Stimulated activated CD4-positive, alpha-beta T cell treated with anti-CD3 and anti-CD28 coated beads, TNF-alpha, amount 100 ng/mL, for 1 hour (primary cell): ENCODE data around the gene RNASE4.
"Not testable (repeated sequence)": the region's sequence is repeated elsewhere in the genome, so short reads cannot be mapped to it uniquely, and the experiment has no call there.

Source experiments
- DNase-seq, 3 donors: peaks; one replicate each; pipeline ENCODE4 v3.0.0-alpha.2; 2020; ENCODE audit warnings: low read depth in 3 of 3, low spot score in 1 of 3

The RNASE4 gene

GRCh38 chr14:20697273-20698017, 13.1 kb downstream of the RNASE4 start:
- DNase-seq: peak; percentile 29 to 44 (median 31)

- no peak for DNase-seq
These were observed 13.6 kb downstream of the RNASE4 start for GRCh38 chr14:20698018-20698329.

- DNase-seq: no peak
These were observed 14.6 kb downstream of the RNASE4 start for GRCh38 chr14:20698934-20699333.

GRCh38 chr14:20699931-20700330, 15.6 kb downstream of the RNASE4 start:
- DNase-seq: no peak

GRCh38 chr14:20700965-20701364, 16.6 kb downstream of the RNASE4 start:
- DNase-seq: not testable (repeated sequence)

- no peak for DNase-seq
These were observed 22.4 kb downstream of the RNASE4 start for GRCh38 chr14:20706657-20707355.

GRCh38 chr14:20707622-20708021, 23.3 kb downstream of the RNASE4 start:
- DNase-seq: no peak

- DNase-seq: no peak
These were observed 26.9 kb downstream of the RNASE4 start for GRCh38 chr14:20711261-20711660.

GRCh38 chr14:20711685-20712084, 27.3 kb downstream of the RNASE4 start:
- no peak for DNase-seq

- DNase-seq: no peak
These were observed 28.5 kb downstream of the RNASE4 start for GRCh38 chr14:20712904-20713303.

- DNase-seq: no peak
These were observed 30.4 kb downstream of the RNASE4 start for GRCh38 chr14:20714593-20715250.

- no peak for DNase-seq
These were observed 35.4 kb downstream of the RNASE4 start for GRCh38 chr14:20719777-20720176.

- DNase-seq: no peak
These were observed 36.4 kb downstream of the RNASE4 start for GRCh38 chr14:20720741-20721140.

GRCh38 chr14:20722016-20722415, 37.7 kb downstream of the RNASE4 start:
- no peak for DNase-seq

GRCh38 chr14:20723488-20723887, 39.1 kb downstream of the RNASE4 start:
- no peak for DNase-seq

GRCh38 chr14:20726121-20726520, 41.8 kb downstream of the RNASE4 start:
- not testable (repeated sequence) for DNase-seq

GRCh38 chr14:20726531-20726930, 42.2 kb downstream of the RNASE4 start:
- no peak for DNase-seq

GRCh38 chr14:20730891-20731290, 46.5 kb downstream of the RNASE4 start:
- no peak for DNase-seq

- DNase-seq: no peak
These were observed 48.1 kb downstream of the RNASE4 start for GRCh38 chr14:20732477-20732876.

- DNase-seq: no peak
These were observed 48.7 kb downstream of the RNASE4 start for GRCh38 chr14:20732979-20733635.

- no peak for DNase-seq
These were observed 49.5 kb downstream of the RNASE4 start for GRCh38 chr14:20733684-20734429.
